ENCODE measurements around the gene KIFC3.
"Not testable (repeated sequence)": the region's sequence is repeated elsewhere in the genome, so short reads cannot be mapped to it uniquely, and the experiment has no call there.

The KIFC3 gene

DNA sequence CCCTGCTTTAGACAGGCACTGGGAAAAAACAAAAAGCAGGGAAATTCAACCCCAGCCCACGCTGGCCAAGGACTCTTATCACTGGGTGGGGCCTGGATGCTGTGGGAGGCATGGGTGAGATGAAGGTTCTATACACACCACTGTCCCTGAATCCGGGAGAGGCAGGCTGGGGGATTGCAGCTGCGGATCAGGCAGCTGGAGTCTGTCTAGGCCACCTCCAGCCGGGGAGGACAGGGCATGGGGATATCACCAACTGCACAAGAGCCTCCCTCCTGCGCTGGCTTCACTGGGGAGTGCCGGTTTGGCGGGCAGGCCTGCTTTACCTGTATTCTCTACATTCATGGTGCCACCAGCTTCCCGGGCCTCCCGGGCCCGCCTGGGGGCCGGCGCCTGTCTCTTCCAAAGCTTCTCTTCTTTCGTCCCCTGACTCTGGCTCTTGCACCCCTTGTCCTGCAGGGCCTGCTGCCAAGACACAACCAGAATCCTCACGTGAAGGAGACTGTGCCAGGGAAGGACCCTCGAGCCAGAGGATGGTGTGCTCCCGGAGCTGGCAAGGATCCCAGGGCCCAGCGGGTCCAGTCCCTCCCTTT lies 13.9 kb downstream of the KIFC3 start:
- peak in 1 of 56 donors; percentile 65 for DNase-seq

DNA sequence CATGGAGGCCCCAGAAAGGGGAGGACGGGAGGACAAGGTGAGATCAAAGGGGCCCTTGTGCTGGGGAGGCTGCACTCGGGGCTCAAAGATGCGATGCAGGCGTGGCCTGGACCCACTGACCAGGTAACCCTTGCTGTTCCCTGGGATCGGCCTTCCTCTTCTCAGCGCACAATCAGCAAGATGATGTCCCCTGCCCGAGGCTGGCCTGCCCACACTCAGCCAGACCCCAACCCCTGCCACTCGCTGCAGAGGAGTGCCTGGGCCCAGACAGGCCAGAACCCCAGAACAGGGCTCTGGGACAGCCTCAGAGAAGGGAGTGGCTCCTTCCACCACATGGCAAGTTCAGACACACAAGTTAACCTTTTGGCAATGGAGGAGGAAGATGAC lies 14.8 kb downstream of the KIFC3 start:
- DNase-seq, result no peak

DNA sequence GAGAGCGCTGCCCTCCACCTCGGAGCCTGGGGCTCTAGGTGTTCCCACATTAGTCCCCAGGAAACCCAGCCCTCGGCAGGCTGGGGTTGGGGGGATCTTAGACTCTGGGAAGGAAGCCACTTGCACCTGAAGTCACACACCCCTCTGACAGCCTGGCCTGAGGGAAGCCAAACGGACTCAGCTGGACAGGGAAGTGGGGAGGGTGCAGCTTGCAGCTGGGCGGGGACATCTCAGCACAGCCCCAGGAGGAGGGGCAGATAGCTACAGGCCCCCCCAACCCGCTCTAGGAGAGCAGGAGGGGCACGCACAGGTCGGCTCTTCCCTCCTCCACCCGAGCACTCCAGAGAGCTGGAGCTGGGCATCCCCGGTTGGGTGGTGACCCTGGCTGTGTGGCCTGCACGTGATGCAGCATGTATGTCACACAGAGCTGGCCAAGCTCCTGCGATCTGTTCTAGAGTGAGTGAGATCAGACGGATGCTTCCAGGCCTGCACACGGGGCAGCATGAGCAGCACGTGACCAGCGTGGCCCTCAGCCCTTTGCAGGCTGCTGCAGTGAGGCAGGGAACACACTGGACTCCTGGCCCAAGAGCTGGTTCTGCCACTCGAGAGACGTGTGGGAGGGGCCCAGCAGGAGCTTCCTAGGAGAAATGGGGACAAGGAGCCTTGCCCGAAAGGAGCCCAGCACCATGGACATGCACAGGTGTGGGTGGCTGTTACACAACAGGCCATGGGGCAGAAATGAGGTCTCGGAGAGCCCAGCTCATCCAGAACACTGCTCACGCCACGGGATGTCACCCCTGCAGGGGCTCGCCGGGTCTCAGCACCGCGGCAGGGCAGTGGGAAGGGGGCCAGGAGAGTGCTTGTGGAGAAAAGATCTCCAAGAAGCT lies 15.4 kb downstream of the KIFC3 start:
- peak in 30 of 56 donors; percentile 18 to 93 (median 54) for DNase-seq

DNA sequence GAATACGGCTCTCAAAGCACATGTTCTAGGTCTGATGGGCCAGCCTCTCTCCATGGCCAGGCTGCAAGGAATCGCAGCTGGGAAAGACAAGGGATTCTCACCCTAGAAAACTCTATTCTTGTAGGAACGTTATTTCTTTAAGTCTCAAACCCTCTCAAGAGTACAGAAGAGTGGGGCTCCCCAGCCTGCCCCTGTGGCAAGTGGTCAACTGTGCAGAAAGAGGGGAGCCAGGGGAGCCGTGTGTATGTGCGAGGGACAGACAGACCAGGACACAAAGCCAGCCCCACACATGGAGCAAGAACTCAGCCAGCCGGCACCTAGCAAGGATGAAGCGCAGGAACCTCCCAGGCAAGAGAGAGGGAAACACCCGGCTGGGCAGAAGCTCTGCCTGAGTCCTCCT lies 16.4 kb downstream of the KIFC3 start:
- no peak for DNase-seq

DNA sequence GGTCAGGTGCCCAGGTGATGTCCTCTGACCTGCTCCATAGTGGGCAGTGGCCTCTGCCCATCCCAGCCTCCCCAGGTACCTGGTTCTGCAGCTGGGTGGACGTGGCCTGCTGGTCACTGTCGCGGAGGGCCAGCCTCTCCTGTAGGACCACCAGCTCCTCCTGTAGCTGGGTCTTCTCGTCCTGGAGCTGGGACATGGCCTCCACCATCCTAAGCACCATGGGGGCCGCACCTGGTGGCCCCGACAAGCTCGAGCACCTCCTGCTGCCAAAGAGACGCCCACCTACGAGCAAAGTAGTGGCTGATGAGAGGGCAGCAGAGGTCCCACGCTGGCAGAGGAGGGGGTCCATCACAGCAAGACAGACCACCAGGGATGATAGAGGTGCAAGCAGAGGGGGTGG lies 16.9 kb downstream of the KIFC3 start:
- DNase-seq, result no peak

DNA sequence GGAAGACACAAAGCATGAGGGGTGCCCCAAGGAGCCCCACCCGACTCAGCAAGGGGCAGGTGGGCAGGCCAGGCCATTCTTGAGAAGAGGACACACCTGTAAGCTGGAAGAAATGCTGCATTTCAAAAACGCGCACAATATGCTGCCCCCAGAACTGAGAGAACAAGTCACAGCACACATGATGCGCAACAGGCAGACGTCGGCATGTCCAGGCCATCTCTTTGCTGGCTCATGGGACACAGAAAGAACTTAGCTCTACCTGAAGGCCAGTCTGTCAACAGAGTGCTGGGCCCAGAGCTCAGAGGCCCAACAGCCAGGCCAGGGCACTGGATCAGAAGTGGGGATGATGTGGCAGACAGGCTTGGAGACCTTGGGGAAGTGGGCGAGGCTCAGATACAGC lies 18.0 kb downstream of the KIFC3 start:
- no peak for DNase-seq

DNA sequence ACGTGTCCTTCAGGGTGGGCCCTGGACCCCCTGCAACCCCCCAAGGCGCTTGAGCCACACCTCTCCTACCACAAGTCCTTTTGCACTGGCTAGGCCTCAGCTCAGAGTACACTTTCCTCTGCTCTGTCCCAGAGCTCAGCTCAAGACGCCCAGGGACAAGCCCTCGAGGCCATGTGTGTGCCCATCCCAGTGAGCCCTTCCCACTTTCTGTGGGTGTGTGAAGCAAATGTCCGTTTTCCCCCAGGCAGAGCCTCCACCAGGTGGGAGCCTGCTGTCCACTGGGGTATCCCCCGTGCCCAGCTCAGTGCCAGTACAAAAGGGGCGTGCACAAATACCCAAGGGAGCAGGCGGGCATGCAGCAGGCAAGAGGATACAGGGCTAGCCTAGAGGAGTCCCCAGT lies 18.4 kb downstream of the KIFC3 start:
- no peak for DNase-seq

DNA sequence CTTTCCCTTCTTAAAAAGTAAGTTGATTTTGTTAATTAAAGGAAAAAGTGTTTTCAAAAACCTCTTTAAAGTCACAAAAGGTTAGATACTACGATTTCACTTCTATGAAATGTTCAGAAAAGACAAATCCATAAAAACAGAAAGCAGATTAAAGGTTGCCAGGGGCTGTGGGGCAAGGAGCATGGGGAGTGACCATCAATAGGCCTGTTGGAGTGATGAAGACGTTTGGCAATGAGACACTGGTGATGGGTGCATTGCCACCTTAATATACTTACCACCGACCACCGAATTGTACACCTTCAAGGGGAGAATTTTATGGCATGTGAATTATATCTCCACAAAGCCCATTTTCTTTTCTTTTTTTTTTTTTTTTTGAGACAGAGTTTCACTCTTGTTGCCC lies 19.2 kb downstream of the KIFC3 start:
- no peak for DNase-seq

DNA sequence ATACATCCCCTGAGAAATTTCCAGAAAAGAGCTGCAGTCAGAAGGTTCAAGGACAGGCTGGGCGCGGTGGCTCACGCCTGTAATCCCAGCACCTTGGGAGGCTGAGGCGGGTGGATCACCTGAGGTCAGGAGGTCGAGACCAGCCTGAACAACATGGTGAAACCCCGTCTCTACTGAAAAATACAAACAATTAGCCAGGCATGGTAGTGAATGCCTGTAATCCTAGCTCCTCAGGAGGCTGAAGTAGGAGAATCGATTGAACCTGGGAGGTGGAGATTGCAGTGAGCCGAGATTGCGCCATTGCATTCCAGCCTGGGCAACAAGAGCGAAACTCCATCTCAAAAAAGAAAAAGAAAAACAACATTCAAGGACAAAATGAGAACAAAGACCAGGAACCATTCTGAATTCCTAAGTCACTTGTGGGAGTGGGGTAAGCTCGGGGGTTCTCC lies 19.7 kb downstream of the KIFC3 start:
- not testable (repeated sequence) for DNase-seq

DNA sequence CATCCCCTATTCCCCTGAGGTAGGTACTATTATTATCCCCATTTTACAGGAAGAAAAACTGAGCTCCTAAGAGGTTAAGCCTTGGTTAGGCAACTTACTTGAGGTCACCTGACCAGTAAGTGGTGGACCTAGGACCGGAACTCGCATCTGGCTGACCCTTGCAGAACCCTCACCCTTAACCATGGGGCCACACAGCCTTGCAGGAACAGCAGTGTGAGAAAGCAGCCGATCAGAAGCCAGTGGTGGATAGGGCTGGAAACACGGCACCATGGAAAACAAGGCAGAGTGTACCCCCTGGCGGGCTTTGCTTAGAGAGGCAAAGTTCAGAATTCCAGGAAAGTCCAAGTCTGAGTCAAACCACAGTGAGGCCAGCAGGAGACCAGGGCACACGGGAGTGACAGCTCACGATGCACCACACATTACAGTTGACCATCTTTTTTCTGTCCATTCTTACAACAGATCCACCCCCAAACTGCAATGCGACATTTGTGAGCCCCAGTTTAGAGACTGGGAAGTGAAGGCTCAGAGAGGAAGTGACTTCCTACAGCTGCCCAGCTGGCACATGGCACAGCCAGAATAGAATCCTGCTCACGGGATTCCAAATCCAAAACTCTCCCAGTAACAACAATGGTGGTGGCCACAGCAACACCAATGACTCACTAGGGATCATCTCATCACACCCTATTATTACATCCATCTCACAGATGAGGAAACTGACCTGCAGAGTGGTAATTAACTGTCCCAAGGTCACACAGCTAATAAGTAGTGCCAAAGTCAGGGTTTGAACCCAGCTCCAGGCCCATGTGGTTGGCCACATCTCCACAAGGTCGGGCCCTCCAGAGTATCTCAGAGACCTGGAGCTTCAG lies 20.3 kb downstream of the KIFC3 start:
- DNase-seq, result no peak

DNA sequence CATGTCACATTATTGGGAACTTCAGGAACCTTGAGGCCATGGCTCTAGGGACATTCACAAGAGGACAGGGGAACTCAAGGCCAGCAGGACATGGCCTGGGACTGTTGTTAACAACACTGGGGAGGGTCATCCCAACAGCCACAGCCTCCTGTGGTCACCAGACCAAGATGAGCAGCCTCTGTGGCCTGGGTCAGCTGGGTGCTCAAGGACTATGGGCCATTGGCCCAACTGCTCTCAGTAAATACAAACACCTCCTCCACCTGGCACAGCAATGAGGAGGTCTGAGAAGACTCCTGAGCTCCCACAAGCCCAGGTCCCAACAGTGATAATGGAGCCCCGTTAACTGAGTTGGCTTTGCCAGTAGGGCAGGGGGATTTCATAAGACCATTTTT lies 20.9 kb downstream of the KIFC3 start:
- DNase-seq, result no peak

DNA sequence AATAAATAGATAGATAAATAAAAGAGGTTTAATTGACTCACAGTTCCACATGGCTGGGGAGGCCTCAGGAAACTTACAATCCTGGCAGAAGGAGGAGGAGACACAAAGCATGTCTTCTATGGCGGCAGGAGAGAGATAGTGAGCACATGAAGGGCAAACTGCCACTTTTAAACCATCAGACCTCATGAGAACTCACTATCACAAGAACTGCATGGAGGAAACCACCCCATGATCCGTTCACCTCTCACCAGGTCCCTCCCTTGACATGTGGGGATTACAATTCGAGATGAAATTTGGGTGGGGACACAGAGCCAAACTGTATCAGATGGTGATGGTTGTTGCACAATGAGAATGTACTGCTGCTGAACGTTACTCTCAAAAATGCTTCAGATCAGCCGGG lies 22.5 kb downstream of the KIFC3 start:
- not testable (repeated sequence) for DNase-seq

DNA sequence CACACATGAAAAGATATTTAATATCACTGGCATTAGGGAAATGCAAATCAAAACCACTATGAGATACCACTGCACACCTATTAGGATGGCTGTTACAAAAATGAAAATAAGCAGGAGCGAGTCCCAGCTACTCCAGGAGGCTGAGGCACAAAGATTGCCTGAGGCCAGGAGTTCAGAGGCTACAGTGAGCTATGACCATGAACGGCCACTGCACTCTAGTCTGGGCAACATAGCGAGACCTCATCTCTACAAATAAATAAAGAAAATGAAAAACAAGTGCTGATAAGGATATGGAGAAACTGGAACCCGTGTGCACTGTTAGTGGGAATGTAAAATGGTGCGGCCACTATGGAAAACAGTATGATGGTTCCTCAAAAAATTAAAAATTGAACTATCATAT lies 23.6 kb downstream of the KIFC3 start:
- no peak for DNase-seq

DNA sequence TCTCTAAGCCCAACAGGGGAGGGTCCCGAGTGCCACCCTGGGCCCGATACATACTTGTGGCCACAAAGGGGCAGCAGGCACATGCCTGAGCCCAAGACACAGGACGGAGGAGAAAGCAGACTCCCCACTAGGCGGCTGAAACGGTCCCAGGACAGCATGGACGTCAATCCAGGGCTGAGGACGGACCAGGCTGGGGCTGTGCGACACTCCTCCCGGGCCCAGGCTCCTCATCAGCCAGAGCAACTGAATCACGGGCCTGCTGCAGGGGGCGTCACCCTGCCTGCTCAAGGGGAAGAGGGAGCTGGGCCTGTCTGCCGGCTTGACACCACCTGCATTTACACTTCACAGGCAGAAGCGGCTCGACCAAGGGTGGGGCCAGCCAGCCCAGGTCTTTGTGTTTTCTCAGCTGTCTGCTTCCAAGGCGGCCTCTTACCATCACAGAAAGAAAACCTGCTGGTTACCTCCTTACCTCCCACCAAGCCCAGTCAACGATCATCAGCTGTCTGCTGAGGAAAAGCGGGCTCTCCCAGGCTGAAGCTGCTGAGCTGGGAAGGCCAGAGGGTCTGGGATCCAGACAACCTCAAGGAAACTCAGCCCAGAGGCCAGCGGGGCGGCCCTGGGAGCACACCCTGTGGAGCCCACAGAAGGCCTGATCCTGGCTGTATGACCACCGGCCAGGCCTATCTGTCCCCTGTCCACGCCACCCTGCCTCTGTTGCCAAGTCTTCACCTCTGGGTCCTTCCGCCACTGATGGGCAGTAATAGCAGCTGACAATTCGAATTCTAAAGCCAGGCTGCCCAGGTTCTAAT lies 26.4 kb downstream of the KIFC3 start:
- peak in 33 of 56 donors; percentile 18 to 76 (median 41) for DNase-seq

DNA sequence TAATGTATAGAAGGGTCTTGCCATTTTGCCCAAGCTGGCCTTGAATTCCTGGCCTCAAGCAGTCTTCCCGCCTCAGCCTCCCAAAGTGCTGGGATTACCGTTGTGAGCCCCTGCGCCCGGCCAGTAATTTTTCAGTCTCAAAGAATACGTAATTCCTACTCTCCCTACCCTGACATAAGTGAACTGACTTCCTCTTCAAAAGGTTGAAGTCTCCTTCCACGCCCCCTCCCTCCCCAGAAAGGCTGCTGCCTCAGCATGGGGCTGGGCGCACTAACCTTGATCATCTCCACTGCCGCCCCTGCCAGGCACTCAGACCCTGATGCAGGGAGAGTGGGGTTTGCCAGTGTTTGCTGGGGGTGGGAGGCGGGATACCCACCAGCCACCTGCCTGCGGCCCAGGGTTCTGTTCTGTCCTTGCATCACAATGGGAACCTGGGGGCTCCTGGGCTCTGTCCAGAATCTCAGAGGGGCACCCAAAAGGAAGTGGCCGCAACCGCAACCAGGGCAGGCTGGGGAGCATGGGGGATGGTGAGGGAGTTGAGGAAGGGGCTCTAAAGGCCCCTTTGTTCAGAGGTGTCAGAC lies 27.5 kb downstream of the KIFC3 start:
- no peak for DNase-seq

DNA sequence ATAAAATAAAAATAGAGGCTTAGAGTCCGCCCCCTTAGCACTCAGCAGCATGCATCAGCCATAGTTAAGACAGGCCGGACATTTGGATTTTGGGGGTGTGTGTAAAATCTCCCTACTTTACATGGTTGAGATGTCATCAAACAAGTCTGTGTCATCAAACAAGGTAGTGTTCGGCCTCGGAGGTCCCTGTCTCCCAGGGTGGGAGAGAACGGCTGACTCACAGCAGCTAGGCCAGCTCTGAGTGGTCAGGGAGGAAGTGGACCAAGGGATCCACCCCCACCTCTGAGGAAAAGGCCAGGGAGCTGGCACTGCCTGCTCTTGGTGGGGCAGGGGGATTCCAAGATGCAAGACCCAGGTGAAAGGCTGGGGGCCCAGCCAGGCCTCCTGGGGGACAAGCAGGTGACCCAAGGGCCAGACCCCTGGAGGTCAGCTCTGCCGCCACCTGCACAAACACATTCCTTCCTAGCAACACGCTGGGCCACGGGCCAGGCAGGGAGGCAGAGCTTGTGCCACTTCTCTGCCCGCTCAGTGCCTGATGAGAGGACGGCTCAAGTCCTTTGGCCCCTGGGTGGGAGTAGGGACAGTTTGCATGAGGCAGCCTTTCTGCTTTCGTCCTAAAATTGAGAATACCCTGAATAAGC lies 28.5 kb downstream of the KIFC3 start:
- peak in 2 of 56 donors; percentile 20 to 39 for DNase-seq

DNA sequence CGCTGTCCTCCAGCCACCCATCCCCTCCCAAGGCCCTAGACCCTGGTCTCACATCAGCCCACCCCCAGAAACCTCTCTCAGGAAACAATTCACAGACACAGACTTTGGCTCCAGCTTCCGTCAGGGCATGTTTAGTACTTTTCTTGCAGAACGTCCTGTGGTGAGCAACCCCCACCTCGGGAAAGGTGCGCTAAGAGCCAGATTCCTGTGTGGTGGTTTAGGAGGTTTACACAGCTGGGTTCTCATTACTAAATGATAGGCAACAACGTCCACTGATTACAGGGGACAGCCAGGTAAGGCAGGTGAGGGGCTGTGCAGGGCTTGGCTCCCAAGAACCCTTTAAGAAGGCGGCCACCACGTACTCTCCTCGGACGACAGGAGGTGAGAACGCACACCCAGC lies 29.3 kb downstream of the KIFC3 start:
- DNase-seq, result no peak

DNA sequence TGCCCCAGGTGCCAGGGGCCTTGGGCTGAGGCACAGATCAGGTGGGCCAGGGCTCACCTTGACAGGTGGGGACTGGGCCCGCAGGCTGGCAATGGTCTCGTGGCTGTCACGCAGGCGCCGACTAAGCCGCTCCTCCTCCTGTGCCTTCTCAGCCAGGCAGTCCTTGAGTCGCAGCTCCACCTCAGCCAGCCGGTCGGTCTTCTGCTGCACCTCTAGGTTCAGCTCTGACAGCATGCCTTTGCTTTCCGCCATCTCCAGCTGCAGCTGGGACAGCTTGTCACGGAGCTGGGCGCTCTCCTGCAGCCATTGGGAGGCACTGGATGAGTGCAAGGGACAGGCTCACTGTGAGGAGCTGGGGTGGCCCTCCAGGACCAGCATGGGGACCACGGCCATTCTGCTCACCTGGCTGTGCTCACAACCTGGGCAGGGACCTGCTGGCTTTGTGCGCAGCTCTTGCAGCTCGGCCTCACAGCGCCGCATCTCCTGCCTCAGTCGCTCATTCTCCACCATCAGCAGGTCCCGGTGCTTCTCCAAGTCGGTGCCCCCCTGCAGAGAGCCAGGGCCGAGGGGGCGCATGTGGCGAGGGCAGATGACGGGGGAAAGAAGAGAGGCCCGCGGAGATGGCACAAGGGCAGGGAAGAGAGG lies 31.0 kb downstream of the KIFC3 start:
- DNase-seq, result no peak

DNA sequence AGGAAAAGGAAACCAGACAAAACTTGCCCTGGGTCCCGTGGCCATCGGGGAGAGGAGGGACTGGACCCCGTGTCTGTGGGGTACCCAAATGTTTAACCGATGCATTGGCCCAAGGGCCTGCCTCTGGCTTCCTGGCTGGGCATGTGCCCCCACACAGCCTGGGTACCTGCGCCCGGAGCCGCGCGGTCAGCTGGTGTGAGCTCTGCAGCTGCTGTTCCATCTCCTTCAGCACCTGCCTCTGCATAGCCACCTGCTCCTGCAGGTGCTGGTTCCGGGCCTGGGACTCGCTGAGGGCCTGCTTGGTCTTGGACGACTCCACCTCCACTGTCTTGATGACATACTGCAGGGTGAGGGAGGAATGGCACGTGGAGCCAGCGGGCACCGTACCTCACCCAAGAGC lies 31.9 kb downstream of the KIFC3 start:
- no peak for DNase-seq
